Smooth muscle cell (in vitro differentiated cells): ENCODE measurements around the gene ZMYND19. TPM values are rescaled to one million over a fixed set of nuclear protein-coding genes. Genes with fewer than 3 reads are reported as not detected.
"Not testable (repeated sequence)": the region's sequence is repeated elsewhere in the genome, so short reads cannot be mapped to it uniquely, and the experiment has no call there.

Source experiments
- DNase-seq: peaks from one replicate; lab custom pipeline; 2025; ENCODE audit not compliant: unreplicated experiment; lab: John Stamatoyannopoulos, UW
- H2AFZ ChIP-seq: fragments of 200-600 bp; sonication (generic); 2 replicates; pipeline ENCODE4 v1.6.0; 2016; ENCODE audit warnings: antibody characterized with exemption, low read depth, mild to moderate bottlenecking
- H3F3A ChIP-seq: fragments of 200-600 bp; sonication (generic); 2 replicates; pipeline ENCODE4 v1.6.0; 2017; ENCODE audit warnings: antibody characterized with exemption, low read depth
- H3K27ac ChIP-seq: fragments of 200-600 bp; sonication (generic); 2 replicates; pipeline ENCODE4 v1.5.1; 2016; ENCODE audit warnings: low read depth, mild to moderate bottlenecking
- H3K27me3 ChIP-seq: fragments of 200-600 bp; sonication (generic); 2 replicates; pipeline ENCODE4 v1.6.1; 2016; ENCODE audit warnings: low read depth, mild to moderate bottlenecking
- H3K36me3 ChIP-seq: fragments of 200-600 bp; sonication (generic); 2 replicates; pipeline ENCODE4 v1.5.1; 2016; ENCODE audit warnings: low read depth
- H3K4me1 ChIP-seq: fragments of 200-600 bp; sonication (generic); 2 replicates; pipeline ENCODE4 v1.5.1; 2016; ENCODE audit warnings: low read depth
- H3K4me2 ChIP-seq: fragments of 200-600 bp; sonication (generic); 2 replicates; pipeline ENCODE4 v1.6.0; 2016; ENCODE audit warnings: mild to moderate bottlenecking
- H3K4me3 ChIP-seq: fragments of 200-600 bp; sonication (generic); 2 replicates; pipeline ENCODE4 v1.5.1; 2016; ENCODE audit warnings: mild to moderate bottlenecking
- H3K79me2 ChIP-seq: fragments of 200-600 bp; sonication (generic); 2 replicates; pipeline ENCODE4 v1.6.0; 2016; ENCODE audit warnings: low read depth, mild to moderate bottlenecking
- H3K9ac ChIP-seq: fragments of 200-600 bp; sonication (generic); 2 replicates; pipeline ENCODE4 v1.6.0; 2016; ENCODE audit warnings: low read depth
- H3K9me3 ChIP-seq: fragments of 200-600 bp; sonication (generic); replicated peaks from 2 replicates; pipeline ENCODE4 v1.5.1; 2016; ENCODE audit warnings: low read depth
- H4K20me1 ChIP-seq: fragments of 200-600 bp; sonication (generic); 2 replicates; pipeline ENCODE4 v1.6.0; 2016; ENCODE audit warnings: low read depth
- CTCF ChIP-seq: fragments of 200-600 bp; sonication (generic); IDR thresholded peaks from 2 replicates; pipeline ENCODE4 v1.5.1; 2017; ENCODE audit warnings: borderline replicate concordance, mild to moderate bottlenecking, antibody characterized with exemption; ENCODE audit not compliant: insufficient read depth, poor library complexity, severe bottlenecking
- WGBS: methylation state at CpG from one replicate; pipeline ENCODE4 v1.1.7; 2016; ENCODE audit warnings: low lambda C conversion rate; 5-methylcytosine and 5-hydroxymethylcytosine counted together
- polyA plus RNA-seq: library from polyadenylated mRNA; unstranded; fragments of >200 nt; fragmentation: Nextera tagmentation; extraction: Ambion mirVana; gene quantifications from 2 replicates; pipeline ENCODE4 v1.2.1, GENCODE V29; 2016
- total RNA-seq: library from RNA; depleted of rRNA; stranded (reverse); fragments of >200 nt; gene quantifications from 2 replicates; pipeline ENCODE4 v1.2.3, GENCODE V29; 2014

ZMYND19 gene
- total and polyA plus RNA-seq, 2 experiments from 2014 or later: 16.6 to 37.8 TPM

GRCh38 chr9:137630679-137631078 is 40.4 kb upstream of the ZMYND19 start:
- no peak overlapping the region for H2AFZ ChIP-seq
- peaks cover 5% of the 10 kb centered on the region for H3F3A ChIP-seq
- TF ChIP-seq CTCF: no peak
- no peak overlapping the region for H3K4me2 ChIP-seq
- 96% methylated on average over 4 of the region's 4 CpGs for WGBS
- no peaks in the 10 kb centered on the region for H3K9me3 ChIP-seq
- peaks cover 100% of the 10 kb centered on the region for H4K20me1 ChIP-seq
- peaks cover 100% of the 10 kb centered on the region for H3K79me2 ChIP-seq
- no peaks in the 10 kb centered on the region for H3K27me3 ChIP-seq
- no peaks in the 10 kb centered on the region for H3K4me1 ChIP-seq
- H3K27ac ChIP-seq: no peak overlapping the region
- no peaks in the 10 kb centered on the region for H3K36me3 ChIP-seq
- H3K4me3 ChIP-seq: no peak overlapping the region
- no peak for DNase-seq
- H3K9ac ChIP-seq: no peak overlapping the region

GRCh38 chr9:137630126-137630525 is 39.8 kb upstream of the ZMYND19 start:
- no peaks in the 10 kb centered on the region for H3K36me3 ChIP-seq
- no peak overlapping the region for H2AFZ ChIP-seq
- no peak for TF ChIP-seq CTCF
- whole genome bisulfite sequencing: 86% methylated on average over 1 of the region's 1 CpG
- H3K9me3 ChIP-seq: no peaks in the 10 kb centered on the region
- peaks cover 100% of the 10 kb centered on the region for H3K79me2 ChIP-seq
- H3K27ac ChIP-seq: no peak overlapping the region
- H3K27me3 ChIP-seq: no peaks in the 10 kb centered on the region
- H3K4me3 ChIP-seq: no peak overlapping the region
- no peaks in the 10 kb centered on the region for H3K4me1 ChIP-seq
- no peak overlapping the region for H3K4me2 ChIP-seq
- H3F3A ChIP-seq: peaks cover 5% of the 10 kb centered on the region
- no peak overlapping the region for H3K9ac ChIP-seq
- H4K20me1 ChIP-seq: peaks cover 100% of the 10 kb centered on the region
- no peak for DNase-seq

GRCh38 chr9:137627406-137627805 is 37.1 kb upstream of the ZMYND19 start:
- H3F3A ChIP-seq, H3K4me1 ChIP-seq, DNase-seq, H3K9ac ChIP-seq, H2AFZ ChIP-seq, H3K36me3 ChIP-seq, H3K4me2 ChIP-seq, H3K4me3 ChIP-seq, H3K9me3 ChIP-seq, H3K27me3 ChIP-seq, H3K27ac ChIP-seq: not testable (repeated sequence)
- H3K79me2 ChIP-seq: peaks cover 100% of the 10 kb centered on the region
- peaks cover 100% of the 10 kb centered on the region for H4K20me1 ChIP-seq
- WGBS: 95% methylated on average over 14 of the region's 14 CpGs

- H4K20me1 ChIP-seq: peaks cover 99% of the 10 kb centered on the region
- H3K27ac ChIP-seq: no peak overlapping the region
- H3K4me3 ChIP-seq: no peak overlapping the region
- TF ChIP-seq CTCF: no peak
- H3K9me3 ChIP-seq: no peaks in the 10 kb centered on the region
- H3K36me3 ChIP-seq: no peaks in the 10 kb centered on the region
- no peak overlapping the region for H3K9ac ChIP-seq
- H3K4me2 ChIP-seq: no peak overlapping the region
- 97% methylated on average over 4 of the region's 4 CpGs for WGBS
- H3F3A ChIP-seq: no peaks in the 10 kb centered on the region
- no peaks in the 10 kb centered on the region for H3K4me1 ChIP-seq
- H3K27me3 ChIP-seq: no peaks in the 10 kb centered on the region
- H2AFZ ChIP-seq: no peak overlapping the region
- DNase-seq: no peak
- peaks cover 100% of the 10 kb centered on the region for H3K79me2 ChIP-seq
These were observed 36.2 kb upstream of the ZMYND19 start for GRCh38 chr9:137626464-137626863.

GRCh38 chr9:137622211-137622610 is 31.9 kb upstream of the ZMYND19 start:
- not testable (repeated sequence) for H2AFZ ChIP-seq, H3K4me2 ChIP-seq, H3K27ac ChIP-seq, DNase-seq, H3K9me3 ChIP-seq, H3K27me3 ChIP-seq, H3K36me3 ChIP-seq, H3K9ac ChIP-seq, H3K4me3 ChIP-seq
- H4K20me1 ChIP-seq: peaks cover 78% of the 10 kb centered on the region
- peaks cover 90% of the 10 kb centered on the region for H3K79me2 ChIP-seq
- WGBS: 93% methylated on average over 8 of the region's 8 CpGs
- H3K4me1 ChIP-seq: peaks cover 12% of the 10 kb centered on the region
- peaks cover 15% of the 10 kb centered on the region for H3F3A ChIP-seq
